Calu3 (cell line): ENCODE results near the gene NCKAP5. TPM values are rescaled to one million over a fixed set of nuclear protein-coding genes. Genes with fewer than 3 reads are reported as not detected.

Source experiments
- BruUV-seq: library from RNA; stranded (reverse); fragments of 400-500 nt; replicated peaks from 2 replicates; lab custom pipeline; 2021; lab: Mats Ljungman, UMichigan
- CTCF ChIA-PET: fragments of 300-600 bp; sonication (Branson Sonifier 250); formaldehyde crosslinking; loops from one replicate; lab custom pipeline; 2022; ENCODE audit warnings: antibody characterized with exemption; lab: Charles Lee
- DNase-seq: peaks from one replicate; pipeline ENCODE4 v3.0.0; 2022
- H3K27ac Mint-ChIP-seq: one replicate; pipeline ENCODE4 v1.8.0; 2022; ENCODE audit warnings: mixed read lengths; ENCODE audit not compliant: unreplicated experiment
- H3K27me3 Mint-ChIP-seq: one replicate; pipeline ENCODE4 v1.8.0; 2022; ENCODE audit warnings: mixed read lengths; ENCODE audit not compliant: unreplicated experiment
- H3K36me3 Mint-ChIP-seq: one replicate; pipeline ENCODE4 v1.8.0; 2022; ENCODE audit warnings: mild to moderate bottlenecking, moderate library complexity, mixed read lengths; ENCODE audit not compliant: insufficient read depth, unreplicated experiment
- H3K4me1 Mint-ChIP-seq: one replicate; pipeline ENCODE4 v1.8.0; 2022; ENCODE audit warnings: mild to moderate bottlenecking, low read depth, mixed read lengths; ENCODE audit not compliant: unreplicated experiment
- H3K4me3 Mint-ChIP-seq: one replicate; pipeline ENCODE4 v1.8.0; 2022; ENCODE audit warnings: mild to moderate bottlenecking, low read depth, moderate library complexity, mixed read lengths; ENCODE audit not compliant: unreplicated experiment
- H3K9me3 Mint-ChIP-seq: one replicate; pipeline ENCODE4 v1.8.0; 2022; ENCODE audit warnings: low read depth, mixed read lengths; ENCODE audit not compliant: unreplicated experiment
- intact Hi-C: fragments of 100-400 bp; cut with micrococcal nuclease; formaldehyde crosslinking; loops from one replicate; pipeline ENCODE4 v1.10.0; 2022; ENCODE audit not compliant: unreplicated experiment
- total RNA-seq: library from RNA; stranded (reverse); gene quantifications from 2 replicates; pipeline ENCODE4 v1.2.3, GENCODE V29; 2022
- TF ChIP-seq, protein P1 (sequence below): fragments of 200-600 bp; IDR thresholded peaks from one replicate; pipeline ENCODE4 v1.8.0; 2022; ENCODE audit warnings: antibody characterized with exemption; ENCODE audit not compliant: unreplicated experiment

The NCKAP5 gene
- total RNA-seq, 1 experiment from 2014 or later, result 2.2 TPM

DNA sequence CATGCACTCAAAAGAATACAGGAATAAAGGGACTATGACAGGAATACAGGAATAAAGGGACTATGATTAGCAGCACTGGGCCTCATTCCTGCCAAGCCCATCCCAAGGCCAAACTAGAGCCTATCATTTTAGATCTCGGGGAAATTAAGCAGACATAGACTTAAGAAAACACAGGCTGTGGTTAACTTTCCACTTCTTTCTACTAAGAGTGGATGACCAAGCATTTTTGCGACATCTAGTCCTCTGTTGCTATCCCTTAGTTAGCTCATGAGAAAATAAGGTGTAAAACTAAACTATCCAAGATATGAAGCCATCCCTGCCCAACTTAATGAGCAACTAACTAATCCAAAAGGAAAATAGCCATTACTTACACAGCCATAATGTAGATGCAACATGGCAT is 904.2 kb downstream of the NCKAP5 start:
- intact Hi-C loops, result no loop called here
- no peaks in the 10 kb centered on the region for H3K9me3 Mint-ChIP-seq
- no peak overlapping the region for H3K4me3 Mint-ChIP-seq
- DNase-seq, result no peak
- CTCF ChIA-PET, result no interaction called here
- no peak overlapping the region for H3K27ac Mint-ChIP-seq
- peaks cover 11% of the 10 kb centered on the region for H3K36me3 Mint-ChIP-seq
- no TSS peak for BruUV-seq
- H3K4me1 Mint-ChIP-seq, result no peaks in the 10 kb centered on the region
- H3K27me3 Mint-ChIP-seq, result no peaks in the 10 kb centered on the region
- TF ChIP-seq, protein P1, sequence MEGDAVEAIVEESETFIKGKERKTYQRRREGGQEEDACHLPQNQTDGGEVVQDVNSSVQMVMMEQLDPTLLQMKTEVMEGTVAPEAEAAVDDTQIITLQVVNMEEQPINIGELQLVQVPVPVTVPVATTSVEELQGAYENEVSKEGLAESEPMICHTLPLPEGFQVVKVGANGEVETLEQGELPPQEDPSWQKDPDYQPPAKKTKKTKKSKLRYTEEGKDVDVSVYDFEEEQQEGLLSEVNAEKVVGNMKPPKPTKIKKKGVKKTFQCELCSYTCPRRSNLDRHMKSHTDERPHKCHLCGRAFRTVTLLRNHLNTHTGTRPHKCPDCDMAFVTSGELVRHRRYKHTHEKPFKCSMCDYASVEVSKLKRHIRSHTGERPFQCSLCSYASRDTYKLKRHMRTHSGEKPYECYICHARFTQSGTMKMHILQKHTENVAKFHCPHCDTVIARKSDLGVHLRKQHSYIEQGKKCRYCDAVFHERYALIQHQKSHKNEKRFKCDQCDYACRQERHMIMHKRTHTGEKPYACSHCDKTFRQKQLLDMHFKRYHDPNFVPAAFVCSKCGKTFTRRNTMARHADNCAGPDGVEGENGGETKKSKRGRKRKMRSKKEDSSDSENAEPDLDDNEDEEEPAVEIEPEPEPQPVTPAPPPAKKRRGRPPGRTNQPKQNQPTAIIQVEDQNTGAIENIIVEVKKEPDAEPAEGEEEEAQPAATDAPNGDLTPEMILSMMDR, result no peak

GRCh38 chr2:132662732-132663131 is 905.5 kb downstream of the NCKAP5 start:
- DNase-seq, result no peak
- intact Hi-C loops, result no loop called here
- TF ChIP-seq, protein P1, result no peak
- no peaks in the 10 kb centered on the region for H3K4me1 Mint-ChIP-seq
- H3K9me3 Mint-ChIP-seq, result no peaks in the 10 kb centered on the region
- no peaks in the 10 kb centered on the region for H3K27me3 Mint-ChIP-seq
- H3K27ac Mint-ChIP-seq, result no peak overlapping the region
- no peaks in the 10 kb centered on the region for H3K36me3 Mint-ChIP-seq
- no TSS peak for BruUV-seq
- no peak overlapping the region for H3K4me3 Mint-ChIP-seq
- CTCF ChIA-PET, result no interaction called here

- Mint-ChIP-seq H3K27ac (no peak overlapping the region), H3K36me3 (peaks cover 8% of the 10 kb centered on the region), H3K9me3 (no peaks in the 10 kb centered on the region), H3K4me3 (no peak overlapping the region), H3K27me3 (no peaks in the 10 kb centered on the region), H3K4me1 (no peaks in the 10 kb centered on the region)
- CTCF ChIA-PET, result interaction anchor here (0.6 kb wide), 1 partner anchor 20 kb away, joined by 3 read pairs; no protein-coding TSS in a partner anchor
- intact Hi-C loops, result no loop called here
- TF ChIP-seq, protein P1, result no peak
- no TSS peak for BruUV-seq
- DNase-seq, result no peak
These were observed 908.9 kb downstream of the NCKAP5 start for GRCh38 chr2:132659331-132659730.

DNA sequence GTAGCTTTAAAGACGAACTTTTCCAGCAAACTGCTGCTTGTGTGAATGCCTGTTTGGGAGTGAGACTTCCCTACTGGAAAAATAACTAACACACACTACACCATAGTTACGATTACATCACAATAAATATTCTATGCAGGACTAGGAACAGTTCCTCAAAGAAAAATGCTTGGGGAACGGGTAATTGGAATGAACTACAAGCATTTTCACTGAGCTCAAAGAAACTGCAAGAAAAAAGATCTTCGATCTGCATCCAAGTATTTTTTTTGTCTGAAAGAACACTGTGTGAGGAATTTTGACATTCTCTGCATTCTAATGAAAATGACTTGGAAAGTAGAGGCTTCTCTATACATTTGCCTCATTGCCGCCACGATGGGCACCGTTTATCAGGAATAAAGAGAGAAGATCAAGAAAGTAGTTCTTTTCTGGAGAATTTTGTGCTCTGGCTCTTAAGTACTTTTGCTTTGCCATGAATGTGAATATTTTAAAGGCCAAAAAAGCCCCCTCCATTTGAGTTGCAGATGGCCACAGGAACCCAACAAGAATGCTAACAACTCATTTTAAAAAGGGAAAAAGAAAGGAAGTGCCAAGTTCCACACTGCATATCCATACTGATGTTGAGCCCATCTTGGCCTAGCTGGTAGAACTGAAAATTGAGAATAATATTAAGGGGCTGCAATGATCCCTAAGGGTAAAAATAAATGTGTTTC is 911.8 kb downstream of the NCKAP5 start:
- CTCF ChIA-PET, result interaction anchor here (0.6 kb wide), 1 partner anchor 60 kb away, joined by 3 read pairs; no protein-coding TSS in a partner anchor
- Mint-ChIP-seq H3K36me3 (peaks cover 8% of the 10 kb centered on the region), H3K27ac (no peak overlapping the region), H3K4me3 (no peak overlapping the region), H3K4me1 (no peaks in the 10 kb centered on the region), H3K27me3 (no peaks in the 10 kb centered on the region), H3K9me3 (no peaks in the 10 kb centered on the region)
- no peak for DNase-seq
- BruUV-seq, result no TSS peak
- intact Hi-C loops, result no loop called here
- TF ChIP-seq, protein P1, result no peak
